ENCODE measurements around the gene C15orf39.

C15orf39 gene

DNA sequence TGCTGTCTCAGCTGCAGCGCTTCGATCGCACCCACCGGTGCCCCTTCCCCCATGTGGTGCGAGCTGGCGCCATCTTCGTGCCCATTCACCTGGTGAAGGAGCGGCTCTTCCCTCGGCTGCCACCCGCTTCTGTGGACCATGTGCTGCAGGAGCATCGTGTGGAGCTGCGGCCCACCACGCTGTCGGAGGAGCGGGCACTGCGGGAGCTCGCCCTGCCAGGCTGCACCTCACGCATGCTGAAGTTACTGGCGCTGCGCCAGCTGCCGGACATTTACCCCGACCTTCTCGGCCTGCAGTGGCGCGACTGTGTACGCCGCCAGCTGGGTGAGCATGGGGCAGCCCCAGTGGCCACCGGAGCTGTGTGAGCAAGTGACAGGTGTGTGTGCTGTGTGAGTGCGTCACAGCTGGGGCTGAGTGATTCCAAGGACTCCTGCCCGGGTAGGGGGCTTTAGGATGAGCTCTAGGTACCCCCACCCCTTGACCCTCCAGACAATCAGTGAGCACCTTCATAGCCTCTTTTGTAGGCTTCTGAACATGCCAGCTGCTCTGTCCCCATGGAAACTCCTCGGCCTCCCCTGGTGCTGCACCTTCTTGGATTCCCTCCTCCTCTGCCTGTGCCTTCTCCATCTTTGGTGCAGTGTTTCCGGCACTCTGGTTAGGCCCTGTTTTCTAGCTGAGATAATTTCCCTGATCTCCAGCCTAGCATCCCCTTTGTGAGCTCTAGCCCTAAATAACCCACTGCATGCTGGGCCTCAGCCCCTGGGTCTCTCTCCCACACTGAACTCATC lies 7.0 kb downstream of the C15orf39 start:
- H3K36me3 ChIP-seq (ENCODE audit: control insufficient read depth in 1 of 2, insufficient read depth in 2 of 2, low read length in 2 of 2), result peaks cover 62 to 65% of the 10 kb centered on the region in 2 donors

DNA sequence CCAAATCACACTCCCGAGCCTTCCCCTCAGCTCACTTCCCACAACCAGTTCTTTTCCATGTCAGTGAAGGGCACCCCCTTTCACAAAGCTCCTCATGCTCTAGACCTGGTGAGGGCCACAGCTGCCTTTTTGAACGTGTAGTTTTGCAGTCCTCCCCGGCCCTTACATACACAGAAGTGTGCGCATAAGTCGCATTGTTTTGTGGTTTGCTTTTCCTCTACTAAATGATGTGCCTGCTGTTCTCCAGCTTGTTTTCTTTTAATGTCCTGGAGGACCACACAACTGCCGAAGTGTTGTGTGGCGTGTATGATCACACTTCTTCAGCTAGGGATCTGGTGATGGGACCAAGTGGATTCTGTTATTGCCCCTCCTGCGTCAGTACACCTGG lies 7.6 kb downstream of the C15orf39 start:
- no peaks in the 10 kb centered on the region for H3K9me3 ChIP-seq (ENCODE audit: control insufficient read depth in 1 of 2, low read length in 2 of 2)
- H3K36me3 ChIP-seq (ENCODE audit: control insufficient read depth in 1 of 2, insufficient read depth in 2 of 2, low read length in 2 of 2), result peaks cover 62 to 68% of the 10 kb centered on the region in 2 donors
- no peak overlapping the region for H3K27ac ChIP-seq (ENCODE audit: low read length)
- no peaks in the 10 kb centered on the region for H3K27me3 ChIP-seq (ENCODE audit: low read depth, low read length)
- peaks cover 5 to 8% of the 10 kb centered on the region in 2 donors for H3K4me1 ChIP-seq (ENCODE audit: control insufficient read depth in 1 of 2, insufficient read depth in 2 of 2, low read length in 2 of 2)
- no peak overlapping the region for H3K4me3 ChIP-seq (ENCODE audit: low read depth in 1 of 2, low read length in 2 of 2)

More for the DNA sequence above, 7.0 kb downstream of the C15orf39 start:
- peaks cover 11 to 14% of the 10 kb centered on the region in 2 donors for H3K4me1 ChIP-seq (ENCODE audit: control insufficient read depth in 1 of 2, insufficient read depth in 2 of 2, low read length in 2 of 2)
- no peaks in the 10 kb centered on the region for H3K9me3 ChIP-seq (ENCODE audit: control insufficient read depth in 1 of 2, low read length in 2 of 2)
- H3K27ac ChIP-seq (ENCODE audit: low read length), result no peak overlapping the region
- H3K4me3 ChIP-seq (ENCODE audit: low read depth in 1 of 2, low read length in 2 of 2), result no peak overlapping the region
- no peaks in the 10 kb centered on the region for H3K27me3 ChIP-seq (ENCODE audit: low read depth, low read length)

DNA sequence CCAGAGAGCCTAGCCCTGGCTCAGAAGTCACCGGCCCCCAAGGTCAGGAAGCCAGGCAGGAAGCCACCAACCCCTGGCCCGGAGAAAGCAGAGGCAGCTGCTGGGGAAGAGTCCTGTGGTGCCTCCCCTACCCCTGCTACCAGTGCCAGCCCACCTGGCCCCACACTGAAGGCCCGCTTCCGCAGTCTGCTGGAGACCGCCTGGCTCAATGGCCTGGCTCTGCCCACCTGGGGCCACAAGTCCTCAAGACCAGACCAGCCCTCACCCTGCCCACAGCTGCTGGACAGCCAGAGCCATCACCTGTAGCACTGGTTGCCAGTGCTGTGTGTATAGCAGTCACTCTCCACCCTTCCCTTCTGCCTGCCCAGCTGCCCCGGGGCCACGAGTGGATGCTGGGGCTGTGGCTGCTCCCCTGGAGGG lies 9.1 kb downstream of the C15orf39 start:
- Histone ChIP-seq H3K36me3 (ENCODE audit: control insufficient read depth in 1 of 2, insufficient read depth in 2 of 2, low read length in 2 of 2) (peaks cover 62 to 69% of the 10 kb centered on the region in 2 donors), H3K27ac (ENCODE audit: low read length) (no peak overlapping the region), H3K27me3 (ENCODE audit: low read depth, low read length) (no peaks in the 10 kb centered on the region), H3K4me3 (ENCODE audit: low read depth in 1 of 2, low read length in 2 of 2) (no peak overlapping the region), H3K9me3 (ENCODE audit: control insufficient read depth in 1 of 2, low read length in 2 of 2) (no peaks in the 10 kb centered on the region), H3K4me1 (ENCODE audit: control insufficient read depth in 1 of 2, insufficient read depth in 2 of 2, low read length in 2 of 2) (no peaks in the 10 kb centered on the region)

DNA sequence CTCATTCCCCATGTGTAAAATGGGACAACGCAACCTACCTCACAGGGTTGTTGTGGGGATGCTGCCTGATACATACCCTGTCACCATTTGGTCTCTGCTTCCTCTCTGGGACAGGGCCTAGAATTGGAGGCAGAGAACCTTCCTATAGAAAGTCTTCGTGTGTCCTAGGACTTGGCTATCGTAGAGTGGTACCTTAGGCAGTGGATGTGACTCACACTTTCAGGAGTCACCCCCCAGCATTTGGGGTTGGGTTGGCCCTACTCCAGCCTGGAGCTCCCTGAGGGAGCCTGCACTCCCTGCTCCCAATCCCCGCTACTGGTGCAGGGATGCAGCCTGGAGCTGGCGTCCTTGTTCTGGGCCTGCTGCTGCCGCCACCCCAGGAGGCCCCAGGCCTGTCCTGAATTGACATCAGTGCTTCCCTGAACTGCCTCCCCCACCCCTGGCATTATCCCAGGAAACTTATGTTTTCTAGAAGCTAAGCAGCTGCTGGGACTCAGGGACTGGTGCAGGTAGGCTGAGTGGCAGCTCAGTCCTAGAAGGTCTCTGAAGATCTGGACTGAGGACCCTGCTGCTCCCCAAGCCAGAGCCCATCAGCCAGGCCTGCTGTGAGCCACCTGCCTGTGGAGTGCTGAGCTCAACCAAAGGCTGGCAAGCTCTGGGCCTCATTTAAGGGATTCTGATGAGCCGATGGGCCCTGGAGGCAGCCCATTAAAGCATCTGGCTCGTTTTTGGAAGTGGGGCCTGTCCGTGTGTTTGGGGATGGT lies 9.9 kb downstream of the C15orf39 start:
- Histone ChIP-seq H3K4me1 (ENCODE audit: control insufficient read depth in 1 of 2, insufficient read depth in 2 of 2, low read length in 2 of 2) (no peaks in the 10 kb centered on the region), H3K36me3 (ENCODE audit: control insufficient read depth in 1 of 2, insufficient read depth in 2 of 2, low read length in 2 of 2) (peaks cover 55 to 62% of the 10 kb centered on the region in 2 donors), H3K27ac (ENCODE audit: low read length) (no peak overlapping the region), H3K27me3 (ENCODE audit: low read depth, low read length) (no peaks in the 10 kb centered on the region), H3K4me3 (ENCODE audit: low read depth in 1 of 2, low read length in 2 of 2) (no peak overlapping the region), H3K9me3 (ENCODE audit: control insufficient read depth in 1 of 2, low read length in 2 of 2) (no peaks in the 10 kb centered on the region)

DNA sequence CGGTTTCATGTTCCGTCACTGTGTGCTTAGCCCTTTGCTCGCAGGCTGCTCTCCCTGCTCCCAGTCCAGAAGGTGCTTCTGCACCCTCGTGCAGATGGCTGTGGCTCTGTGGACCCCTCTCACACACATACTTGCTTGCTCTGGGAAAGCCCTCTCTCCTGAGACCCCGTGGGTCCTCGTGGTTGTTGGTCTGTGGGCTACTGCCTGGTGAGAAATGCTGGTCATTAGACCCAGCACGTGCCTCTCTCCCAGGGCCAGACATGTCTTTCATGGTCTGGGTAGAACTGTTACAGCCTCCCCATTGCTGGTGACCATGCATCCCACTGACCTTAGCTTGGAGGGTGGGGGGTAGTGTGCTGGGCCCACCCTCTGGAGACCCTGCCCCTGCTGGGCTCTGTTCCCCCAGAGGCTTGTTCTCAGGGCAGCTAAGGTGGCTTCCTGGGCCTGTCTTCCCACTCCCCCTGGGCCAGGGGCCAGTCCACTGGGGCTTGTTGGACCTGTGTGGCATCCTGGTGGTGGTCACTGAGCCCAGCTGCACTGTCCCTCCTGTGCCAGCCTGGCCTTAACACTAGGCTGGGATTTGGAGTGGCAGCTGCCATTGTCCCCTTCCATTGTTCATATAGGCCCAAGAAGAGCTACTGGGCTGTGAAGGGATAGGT lies 10.6 kb downstream of the C15orf39 start:
- H3K36me3 ChIP-seq (ENCODE audit: control insufficient read depth in 1 of 2, insufficient read depth in 2 of 2, low read length in 2 of 2), result peaks cover 50 to 56% of the 10 kb centered on the region in 2 donors
- H3K27me3 ChIP-seq (ENCODE audit: low read depth, low read length), result no peaks in the 10 kb centered on the region
- H3K4me1 ChIP-seq (ENCODE audit: control insufficient read depth in 1 of 2, insufficient read depth in 2 of 2, low read length in 2 of 2), result no peaks in the 10 kb centered on the region
- no peak overlapping the region for H3K4me3 ChIP-seq (ENCODE audit: low read depth in 1 of 2, low read length in 2 of 2)
- no peak overlapping the region for H3K27ac ChIP-seq (ENCODE audit: low read length)
- H3K9me3 ChIP-seq (ENCODE audit: control insufficient read depth in 1 of 2, low read length in 2 of 2), result no peaks in the 10 kb centered on the region

DNA sequence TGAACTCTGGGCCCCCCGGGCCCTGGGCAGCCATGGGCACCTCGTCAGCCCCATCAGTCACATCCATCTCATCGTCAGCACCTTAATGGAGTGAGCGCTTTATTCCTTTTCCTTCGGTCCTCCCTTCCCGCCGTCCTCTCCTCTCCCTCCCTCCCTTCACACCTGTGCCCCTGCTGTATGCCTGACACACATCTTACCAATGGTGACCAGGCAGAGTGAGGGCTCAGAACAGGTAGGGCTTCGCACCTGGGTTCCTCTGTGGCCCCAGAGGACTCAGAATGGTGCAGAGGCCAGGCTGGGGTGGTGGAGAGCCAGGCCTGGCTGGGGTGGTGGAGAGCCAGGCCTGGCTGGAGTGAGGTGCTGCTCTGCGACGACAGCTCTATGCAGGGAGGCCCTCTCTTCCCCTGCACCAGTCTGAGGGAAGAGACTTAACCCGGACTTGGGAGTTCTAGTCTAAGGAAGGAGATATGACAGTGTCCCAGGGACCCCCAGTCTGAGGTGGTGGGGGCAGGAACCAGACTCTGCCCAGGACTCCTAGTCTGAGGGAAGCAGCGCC lies 11.6 kb downstream of the C15orf39 start:
- no peaks in the 10 kb centered on the region for H3K4me1 ChIP-seq (ENCODE audit: control insufficient read depth in 1 of 2, insufficient read depth in 2 of 2, low read length in 2 of 2)
- H3K27me3 ChIP-seq (ENCODE audit: low read depth, low read length), result no peaks in the 10 kb centered on the region
- H3K4me3 ChIP-seq (ENCODE audit: low read depth in 1 of 2, low read length in 2 of 2), result no peak overlapping the region
- no peaks in the 10 kb centered on the region for H3K9me3 ChIP-seq (ENCODE audit: control insufficient read depth in 1 of 2, low read length in 2 of 2)
- H3K27ac ChIP-seq (ENCODE audit: low read length), result no peak overlapping the region
- peaks cover 41 to 46% of the 10 kb centered on the region in 2 donors for H3K36me3 ChIP-seq (ENCODE audit: control insufficient read depth in 1 of 2, insufficient read depth in 2 of 2, low read length in 2 of 2)

DNA sequence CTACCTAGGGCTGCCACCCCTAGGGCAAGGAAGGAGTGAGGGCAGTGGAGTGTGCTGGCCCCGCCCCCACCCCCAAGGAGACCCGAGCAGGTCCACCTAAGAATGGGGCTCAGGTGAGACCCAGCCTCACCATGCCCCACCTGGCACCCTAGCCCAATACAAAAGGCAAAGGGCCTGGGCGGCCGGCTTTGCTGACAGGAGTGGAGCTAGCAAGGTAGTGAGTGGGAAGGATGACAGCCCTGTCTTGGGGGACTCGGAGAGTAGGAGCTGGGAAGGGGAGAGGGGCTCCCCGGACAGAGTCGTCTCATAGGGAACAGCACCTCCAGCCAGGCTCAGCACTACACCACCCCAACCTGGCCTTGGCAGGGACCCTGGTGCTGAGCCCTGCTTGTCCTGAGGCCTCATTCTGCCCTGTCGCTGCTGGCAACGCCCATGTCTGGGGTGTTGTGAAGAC lies 12.1 kb downstream of the C15orf39 start:
- peaks cover 36 to 41% of the 10 kb centered on the region in 2 donors for H3K36me3 ChIP-seq (ENCODE audit: control insufficient read depth in 1 of 2, insufficient read depth in 2 of 2, low read length in 2 of 2)
- no peaks in the 10 kb centered on the region for H3K9me3 ChIP-seq (ENCODE audit: control insufficient read depth in 1 of 2, low read length in 2 of 2)
- H3K4me3 ChIP-seq (ENCODE audit: low read depth in 1 of 2, low read length in 2 of 2), result no peak overlapping the region
- no peak overlapping the region for H3K27ac ChIP-seq (ENCODE audit: low read length)
- H3K27me3 ChIP-seq (ENCODE audit: low read depth, low read length), result no peaks in the 10 kb centered on the region
- H3K4me1 ChIP-seq (ENCODE audit: control insufficient read depth in 1 of 2, insufficient read depth in 2 of 2, low read length in 2 of 2), result no peaks in the 10 kb centered on the region

DNA sequence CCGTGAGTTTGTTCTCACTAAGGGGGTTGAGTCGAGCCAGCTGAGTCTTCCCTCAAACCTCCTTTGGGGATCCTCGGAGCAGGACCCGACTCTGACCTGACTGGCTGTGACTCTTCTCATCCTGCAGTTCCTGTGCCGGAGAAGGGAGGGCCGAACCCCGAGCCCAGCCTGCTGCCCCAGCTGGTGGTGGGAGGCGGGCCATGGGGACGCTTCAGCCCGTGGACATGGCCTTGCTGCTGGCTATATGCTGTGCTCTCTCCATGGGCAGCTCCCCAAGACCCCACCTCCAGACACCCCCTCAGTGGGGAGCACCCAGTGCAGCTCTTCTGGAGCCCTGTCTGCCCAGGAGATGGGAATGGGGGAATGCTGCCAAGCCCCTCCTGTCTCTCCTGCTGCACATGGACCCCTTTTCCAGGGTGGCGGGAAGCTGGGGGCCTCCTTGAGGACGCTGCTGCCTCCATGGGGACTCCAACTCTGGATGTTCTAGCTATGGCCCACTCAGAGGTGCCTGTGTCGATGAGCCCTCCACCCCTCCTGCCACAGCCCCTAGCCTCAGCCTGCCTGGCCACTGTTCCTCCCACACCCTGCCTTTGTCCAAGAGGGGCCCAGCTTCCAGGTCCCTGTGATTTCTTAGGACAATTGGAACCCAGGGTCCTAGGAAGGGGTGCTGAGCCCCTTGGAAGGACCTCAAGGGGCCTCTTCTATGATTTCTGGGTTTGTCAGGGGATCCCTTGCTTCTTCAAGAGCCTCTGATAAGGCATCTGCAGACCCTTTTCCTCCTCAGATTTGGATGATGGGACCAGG lies 12.8 kb downstream of the C15orf39 start:
- Histone ChIP-seq H3K27ac (ENCODE audit: low read length) (no peak overlapping the region), H3K9me3 (ENCODE audit: control insufficient read depth in 1 of 2, low read length in 2 of 2) (no peaks in the 10 kb centered on the region), H3K36me3 (ENCODE audit: control insufficient read depth in 1 of 2, insufficient read depth in 2 of 2, low read length in 2 of 2) (peaks cover 29 to 40% of the 10 kb centered on the region in 2 donors), H3K27me3 (ENCODE audit: low read depth, low read length) (no peaks in the 10 kb centered on the region), H3K4me3 (ENCODE audit: low read depth in 1 of 2, low read length in 2 of 2) (no peak overlapping the region), H3K4me1 (ENCODE audit: control insufficient read depth in 1 of 2, insufficient read depth in 2 of 2, low read length in 2 of 2) (no peaks in the 10 kb centered on the region)

DNA sequence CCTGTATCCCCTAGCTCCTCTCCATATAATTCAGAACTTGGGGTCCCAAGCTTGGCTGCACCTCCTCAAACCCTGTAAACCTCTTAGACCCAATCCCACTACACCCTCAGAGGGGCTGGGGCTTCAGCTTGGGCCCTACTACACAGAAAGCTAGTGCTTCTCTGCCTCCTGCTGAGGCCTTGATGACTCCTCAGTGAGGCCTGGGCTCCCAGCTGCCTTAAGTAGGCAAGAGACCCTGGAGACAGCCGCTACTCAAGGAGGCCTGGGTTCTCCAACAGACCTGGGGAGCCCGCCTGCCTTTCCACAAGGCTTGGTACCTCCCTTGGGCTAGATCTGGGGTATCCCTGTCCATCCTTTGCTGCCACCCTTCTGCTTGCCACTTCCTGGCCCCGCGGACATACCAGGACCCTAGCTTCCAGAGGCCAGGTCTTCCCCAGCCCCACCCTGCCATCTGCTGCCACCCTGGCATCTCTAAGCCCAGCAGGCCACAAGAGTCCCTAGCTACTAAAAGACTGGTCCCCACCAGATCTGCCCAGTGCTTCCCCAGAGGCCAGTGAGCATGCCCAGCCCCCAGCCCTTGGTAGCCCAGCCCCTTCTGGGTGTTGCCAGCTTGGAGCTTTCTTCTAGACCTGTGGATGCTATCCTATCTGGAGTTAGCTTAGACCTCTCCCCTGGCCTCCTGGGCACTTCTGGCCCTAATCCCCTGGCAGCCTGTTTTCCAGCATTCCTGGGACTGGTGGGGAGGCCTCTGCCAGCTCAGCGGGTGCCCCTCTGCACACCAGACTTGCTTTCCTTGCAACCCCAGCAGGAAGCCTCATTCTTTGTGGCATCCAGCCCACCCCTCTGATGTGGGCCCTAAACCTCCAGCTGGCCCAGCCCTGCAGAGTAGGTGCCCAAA lies 13.7 kb downstream of the C15orf39 start:
- Histone ChIP-seq H3K4me1 (ENCODE audit: control insufficient read depth in 1 of 2, insufficient read depth in 2 of 2, low read length in 2 of 2) (no peaks in the 10 kb centered on the region), H3K36me3 (ENCODE audit: control insufficient read depth in 1 of 2, insufficient read depth in 2 of 2, low read length in 2 of 2) (peaks cover 21 to 32% of the 10 kb centered on the region in 2 donors)

DNA sequence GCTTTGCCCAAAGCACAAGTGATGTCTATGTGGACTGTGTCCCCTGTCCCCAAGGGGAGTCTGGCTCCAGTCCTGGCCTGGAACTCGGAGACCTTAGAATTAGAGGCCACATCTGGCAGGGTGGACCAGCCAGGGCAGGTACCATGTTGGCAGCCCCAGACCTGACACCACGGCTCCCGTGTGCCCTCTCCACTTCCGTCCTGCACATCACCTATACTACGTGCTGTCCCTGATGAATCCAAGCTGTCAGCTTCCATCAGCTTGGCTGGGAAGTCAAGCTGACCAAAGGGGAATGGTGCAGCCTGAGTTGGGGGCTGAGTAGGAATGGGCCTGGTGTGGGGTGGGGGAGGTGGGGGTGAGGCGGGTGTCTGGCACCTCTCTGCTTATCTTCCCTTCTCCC lies 15.3 kb downstream of the C15orf39 start:
- Histone ChIP-seq H3K4me1 (ENCODE audit: control insufficient read depth in 1 of 2, insufficient read depth in 2 of 2, low read length in 2 of 2) (no peaks in the 10 kb centered on the region), H3K27ac (ENCODE audit: low read length) (no peak overlapping the region), H3K9me3 (ENCODE audit: control insufficient read depth in 1 of 2, low read length in 2 of 2) (no peaks in the 10 kb centered on the region), H3K4me3 (ENCODE audit: low read depth in 1 of 2, low read length in 2 of 2) (no peak overlapping the region), H3K36me3 (ENCODE audit: control insufficient read depth in 1 of 2, insufficient read depth in 2 of 2, low read length in 2 of 2) (peaks cover 8 to 15% of the 10 kb centered on the region in 2 donors), H3K27me3 (ENCODE audit: low read depth, low read length) (no peaks in the 10 kb centered on the region)

More for the DNA sequence above, 13.7 kb downstream of the C15orf39 start:
- no peaks in the 10 kb centered on the region for H3K27me3 ChIP-seq (ENCODE audit: low read depth, low read length)
- no peak overlapping the region for H3K4me3 ChIP-seq (ENCODE audit: low read depth in 1 of 2, low read length in 2 of 2)
- no peak overlapping the region for H3K27ac ChIP-seq (ENCODE audit: low read length)
- H3K9me3 ChIP-seq (ENCODE audit: control insufficient read depth in 1 of 2, low read length in 2 of 2), result no peaks in the 10 kb centered on the region

Measured in muscle layer of duodenum (tissue), 2 donors.